Mucosa of rectum (tissue), 2 donors: ENCODE measurements around the gene CES1.
"Not testable (repeated sequence)": the region's sequence is repeated elsewhere in the genome, so short reads cannot be mapped to it uniquely, and the experiment has no call there.

Experiments
- H3K27ac ChIP-seq, 2 donors: one replicate each; pipeline ENCODE4 v1.7.0; 2013; ENCODE audit warnings: inconsistent platforms in 2 of 2, low read depth in 2 of 2, low read length in 2 of 2
- H3K27me3 ChIP-seq, 2 donors: one replicate each; pipeline ENCODE4 v1.7.0; 2013; ENCODE audit warnings: low read length in 2 of 2; ENCODE audit not compliant: control insufficient read depth in 2 of 2, insufficient read depth in 2 of 2
- H3K36me3 ChIP-seq, 2 donors: one replicate each; pipeline ENCODE4 v1.7.0; 2013; ENCODE audit warnings: low read length in 2 of 2; ENCODE audit not compliant: control insufficient read depth in 2 of 2, insufficient read depth in 2 of 2
- H3K4me1 ChIP-seq, 2 donors: one replicate each; pipeline ENCODE4 v1.7.0; 2013; ENCODE audit warnings: low read length in 2 of 2, mild to moderate bottlenecking in 1 of 2; ENCODE audit not compliant: control insufficient read depth in 2 of 2, insufficient read depth in 2 of 2
- H3K4me3 ChIP-seq, 2 donors: one replicate each; pipeline ENCODE4 v1.7.0; 2013; ENCODE audit warnings: low read length in 2 of 2
- H3K9ac ChIP-seq, 2 donors: one replicate each; pipeline ENCODE4 v1.7.0; 2013; ENCODE audit warnings: low read length in 2 of 2, low read depth in 1 of 2, mild to moderate bottlenecking in 1 of 2
- H3K9me3 ChIP-seq, 2 donors: one replicate each; pipeline ENCODE4 v1.7.0; 2013; ENCODE audit warnings: low read length in 2 of 2; ENCODE audit not compliant: control insufficient read depth in 2 of 2
- donor health status: healthy.
- donor health status: Normal muscosa, but diverticular disease.

The CES1 gene

DNA sequence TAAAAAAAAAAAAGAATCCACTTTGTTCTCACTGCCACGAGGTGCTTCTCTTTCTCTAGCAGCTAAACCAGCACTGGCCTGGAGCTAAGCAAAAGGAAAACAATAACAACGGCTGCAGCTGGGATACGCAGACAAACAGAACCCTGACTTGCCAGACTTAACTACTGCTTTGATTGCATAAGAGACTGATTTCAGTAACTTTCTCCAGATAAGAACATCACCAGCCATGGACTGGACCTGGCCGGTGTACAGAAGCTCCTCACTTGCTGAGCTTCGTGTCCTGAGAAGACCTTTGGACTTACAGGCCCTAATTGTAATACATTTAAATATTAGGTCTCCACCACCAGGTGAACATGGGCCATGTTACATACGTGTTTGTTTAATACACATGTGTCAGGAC is 27.8 kb downstream of the CES1 start:
- not testable (repeated sequence) for H3K27ac ChIP-seq, H3K4me1 ChIP-seq, H3K36me3 ChIP-seq, H3K9ac ChIP-seq, H3K27me3 ChIP-seq, H3K4me3 ChIP-seq, H3K9me3 ChIP-seq

GRCh38 chr16:55803681-55804080 is 29.2 kb downstream of the CES1 start:
- H3K9me3 ChIP-seq: not testable (repeated sequence)

GRCh38 chr16:55792934-55793374 is 39.9 kb downstream of the CES1 start:
- not testable (repeated sequence) for H3K27ac ChIP-seq, H3K9me3 ChIP-seq, H3K4me1 ChIP-seq, H3K36me3 ChIP-seq, H3K27me3 ChIP-seq, H3K4me3 ChIP-seq, H3K9ac ChIP-seq

More at GRCh38 chr16:55803681-55804080, 29.2 kb downstream of the CES1 start:
- H3K9ac ChIP-seq, H3K27me3 ChIP-seq, H3K4me1 ChIP-seq, H3K36me3 ChIP-seq, H3K4me3 ChIP-seq, H3K27ac ChIP-seq: not testable (repeated sequence)

- not testable (repeated sequence) for H3K9me3 ChIP-seq, H3K27ac ChIP-seq, H3K4me1 ChIP-seq, H3K4me3 ChIP-seq, H3K36me3 ChIP-seq, H3K27me3 ChIP-seq, H3K9ac ChIP-seq
These were observed 41.4 kb downstream of the CES1 start for GRCh38 chr16:55791512-55791911.

GRCh38 chr16:55790240-55790639 is 42.7 kb downstream of the CES1 start:
- H3K4me1 ChIP-seq, H3K9ac ChIP-seq, H3K9me3 ChIP-seq, H3K36me3 ChIP-seq, H3K27me3 ChIP-seq, H3K4me3 ChIP-seq, H3K27ac ChIP-seq: not testable (repeated sequence)

GRCh38 chr16:55782793-55783091 is 50.2 kb downstream of the CES1 start:
- not testable (repeated sequence) for H3K9me3 ChIP-seq, H3K27me3 ChIP-seq, H3K36me3 ChIP-seq, H3K27ac ChIP-seq, H3K4me1 ChIP-seq, H3K9ac ChIP-seq, H3K4me3 ChIP-seq

DNA sequence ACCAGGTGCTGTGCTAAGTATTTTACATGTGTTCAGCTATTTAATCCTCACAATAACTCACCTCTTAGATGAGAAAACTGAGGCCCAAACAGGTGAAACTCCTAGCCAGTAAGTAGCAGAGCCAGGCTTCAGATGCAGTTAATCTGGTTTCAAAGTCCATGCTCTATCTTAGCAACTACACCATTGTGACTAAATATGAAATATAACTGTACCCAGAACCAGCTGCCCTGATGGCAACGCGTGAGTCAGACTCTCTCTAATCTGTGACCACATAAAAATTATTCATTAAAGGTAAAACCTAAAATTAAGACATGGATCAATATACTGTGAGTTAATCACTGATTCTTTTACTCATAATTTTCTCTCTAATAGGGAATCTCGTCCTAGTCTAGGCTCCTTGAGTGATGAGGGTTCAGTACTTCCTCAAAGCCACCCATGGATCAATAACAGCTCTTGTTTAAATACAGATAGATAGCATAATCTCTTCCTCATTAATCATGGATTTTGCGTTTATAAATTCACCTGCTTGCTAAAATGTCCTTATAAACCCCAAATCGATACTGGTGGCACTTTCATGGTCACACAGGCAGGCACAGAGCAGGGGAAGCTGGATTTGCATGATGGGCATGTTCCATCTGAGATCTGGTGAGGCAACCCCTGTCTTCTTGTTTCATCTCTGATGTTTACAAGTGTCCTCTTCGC is 50.7 kb downstream of the CES1 start:
- not testable (repeated sequence) for H3K4me1 ChIP-seq, H3K27ac ChIP-seq, H3K9ac ChIP-seq, H3K9me3 ChIP-seq, H3K4me3 ChIP-seq, H3K27me3 ChIP-seq, H3K36me3 ChIP-seq

- H3K4me1 ChIP-seq, H3K36me3 ChIP-seq, H3K4me3 ChIP-seq, H3K9me3 ChIP-seq, H3K27me3 ChIP-seq, H3K27ac ChIP-seq, H3K9ac ChIP-seq: not testable (repeated sequence)
These were observed 51.4 kb downstream of the CES1 start for GRCh38 chr16:55781456-55781855.

- not testable (repeated sequence) for H3K27ac ChIP-seq, H3K36me3 ChIP-seq, H3K27me3 ChIP-seq, H3K4me3 ChIP-seq, H3K9ac ChIP-seq, H3K4me1 ChIP-seq, H3K9me3 ChIP-seq
These were observed 52.8 kb downstream of the CES1 start for GRCh38 chr16:55780095-55780407.

GRCh38 chr16:55779402-55780094 is 53.3 kb downstream of the CES1 start:
- H3K9me3 ChIP-seq: no peaks in the 10 kb centered on the region
- no peaks in the 10 kb centered on the region for H3K4me1 ChIP-seq
- H3K4me3 ChIP-seq: no peak overlapping the region
- H3K27me3 ChIP-seq: no peaks in the 10 kb centered on the region
- no peak overlapping the region for H3K9ac ChIP-seq
- H3K27ac ChIP-seq: no peak overlapping the region
- no peaks in the 10 kb centered on the region for H3K36me3 ChIP-seq

- H3K27me3 ChIP-seq: no peaks in the 10 kb centered on the region
- no peaks in the 10 kb centered on the region for H3K36me3 ChIP-seq
- no peak overlapping the region for H3K4me3 ChIP-seq
- H3K4me1 ChIP-seq: no peaks in the 10 kb centered on the region
- H3K27ac ChIP-seq: no peak overlapping the region
- H3K9me3 ChIP-seq: no peaks in the 10 kb centered on the region
- no peak overlapping the region for H3K9ac ChIP-seq
These were observed 54.1 kb downstream of the CES1 start for GRCh38 chr16:55778757-55779156.
